Body of pancreas (tissue), 4 donors: ENCODE data around the gene ZNF652.

Experiments used
- CTCF ChIP-seq, 7 experiments: fragments of 450-650 bp in 4 of 7; fragments of 200-600 bp in 3 of 7; sonication (generic) in 3 of 7; IDR thresholded peaks; one replicate each; pipeline ENCODE4 v1.5.1; 2016 to 2019; ENCODE audit warnings: antibody characterized with exemption in 7 of 7
- POLR2A ChIP-seq, 3 donors: fragments of 450-650 bp; IDR thresholded peaks; one replicate each; pipeline ENCODE4 v1.6.1; 2016; ENCODE audit warnings: antibody characterized with exemption in 3 of 3, mild to moderate bottlenecking in 2 of 3

- TF ChIP-seq CTCF (IDR thresholded peaks at IDR 0.05) (no peak), POLR2A (IDR thresholded peaks at IDR 0.05) (no peak)
These were observed 17.9 kb upstream of the ZNF652 start for GRCh38 chr17:49379926-49380325.
